Measurements from ENCODE around the gene ZMAT3.

GRCh38 chr3:179072100-179072438 is 460 bp upstream of the ZMAT3 start:
- no peak for TF ChIP-seq POLR2A (IDR thresholded peaks at IDR 0.05)
- TF ChIP-seq, protein P1, sequence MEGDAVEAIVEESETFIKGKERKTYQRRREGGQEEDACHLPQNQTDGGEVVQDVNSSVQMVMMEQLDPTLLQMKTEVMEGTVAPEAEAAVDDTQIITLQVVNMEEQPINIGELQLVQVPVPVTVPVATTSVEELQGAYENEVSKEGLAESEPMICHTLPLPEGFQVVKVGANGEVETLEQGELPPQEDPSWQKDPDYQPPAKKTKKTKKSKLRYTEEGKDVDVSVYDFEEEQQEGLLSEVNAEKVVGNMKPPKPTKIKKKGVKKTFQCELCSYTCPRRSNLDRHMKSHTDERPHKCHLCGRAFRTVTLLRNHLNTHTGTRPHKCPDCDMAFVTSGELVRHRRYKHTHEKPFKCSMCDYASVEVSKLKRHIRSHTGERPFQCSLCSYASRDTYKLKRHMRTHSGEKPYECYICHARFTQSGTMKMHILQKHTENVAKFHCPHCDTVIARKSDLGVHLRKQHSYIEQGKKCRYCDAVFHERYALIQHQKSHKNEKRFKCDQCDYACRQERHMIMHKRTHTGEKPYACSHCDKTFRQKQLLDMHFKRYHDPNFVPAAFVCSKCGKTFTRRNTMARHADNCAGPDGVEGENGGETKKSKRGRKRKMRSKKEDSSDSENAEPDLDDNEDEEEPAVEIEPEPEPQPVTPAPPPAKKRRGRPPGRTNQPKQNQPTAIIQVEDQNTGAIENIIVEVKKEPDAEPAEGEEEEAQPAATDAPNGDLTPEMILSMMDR (IDR thresholded peaks at IDR 0.05), result no peak

Data from breast epithelium (tissue), 3 donors.